Astrocyte (in vitro differentiated cells and primary cell): Measurements from ENCODE around the gene FLCN. TPM values are rescaled to one million over a fixed set of nuclear protein-coding genes. Genes with fewer than 3 reads are reported as not detected.

ENCODE experiments used
- DNase-seq: peaks from one replicate; pipeline ENCODE4 v3.0.0-alpha.2; 2010; ENCODE audit warnings: low read depth
- FAIRE-seq: peaks from 2 replicates; lab custom pipeline; 2011; peaks lifted over from hg19 to GRCh38; lab: Jason Lieb, UNC
- H2AFZ ChIP-seq: 2 replicates; pipeline ENCODE4 v1.6.0; 2012; ENCODE audit warnings: low read depth, low read length, inconsistent platforms
- H3K27ac ChIP-seq: 2 replicates; pipeline ENCODE4 v1.5.1; 2011; ENCODE audit warnings: low read depth, low read length, inconsistent platforms
- H3K27me3 ChIP-seq: 2 replicates; pipeline ENCODE4 v1.6.0; 2011; ENCODE audit warnings: low read length, inconsistent platforms; ENCODE audit not compliant: insufficient read depth
- H3K36me3 ChIP-seq: 2 replicates; pipeline ENCODE4 v1.5.1; 2011; ENCODE audit warnings: low read length, inconsistent platforms; ENCODE audit not compliant: insufficient read depth
- H3K4me1 ChIP-seq: 2 replicates; pipeline ENCODE4 v1.5.1; 2011; ENCODE audit warnings: low read length, inconsistent platforms; ENCODE audit not compliant: insufficient read depth
- H3K4me2 ChIP-seq: 2 replicates; pipeline ENCODE4 v1.6.0; 2012; ENCODE audit warnings: low read length, inconsistent platforms
- H3K4me3 ChIP-seq: 2 replicates; pipeline ENCODE4 v1.5.1; 2011; ENCODE audit warnings: low read depth, mild to moderate bottlenecking, low read length, inconsistent platforms; ENCODE audit not compliant: insufficient read depth
- H3K79me2 ChIP-seq: 2 replicates; pipeline ENCODE4 v1.6.0; 2012; ENCODE audit warnings: mild to moderate bottlenecking, low read length, inconsistent platforms; ENCODE audit not compliant: insufficient read depth
- H3K9ac ChIP-seq: 2 replicates; pipeline ENCODE4 v1.6.0; 2012; ENCODE audit warnings: mild to moderate bottlenecking, low read length, inconsistent platforms
- H3K9me3 ChIP-seq: 2 replicates; pipeline ENCODE4 v1.5.1; 2012; ENCODE audit warnings: low read depth, mild to moderate bottlenecking, low read length, inconsistent platforms; ENCODE audit not compliant: insufficient read depth
- H4K20me1 ChIP-seq: 2 replicates; pipeline ENCODE4 v1.6.0; 2012; ENCODE audit warnings: low read length, inconsistent platforms; ENCODE audit not compliant: insufficient read depth
- H3K27ac Mint-ChIP-seq: one replicate; pipeline ENCODE4 v1.8.0; 2021; ENCODE audit warnings: mild to moderate bottlenecking, mixed read lengths; ENCODE audit not compliant: unreplicated experiment
- H3K27me3 Mint-ChIP-seq: one replicate; pipeline ENCODE4 v1.8.0; 2021; ENCODE audit warnings: low read depth, mixed read lengths; ENCODE audit not compliant: unreplicated experiment
- H3K36me3 Mint-ChIP-seq: one replicate; pipeline ENCODE4 v1.8.0; 2021; ENCODE audit warnings: low read depth, mixed read lengths; ENCODE audit not compliant: unreplicated experiment
- H3K4me1 Mint-ChIP-seq: one replicate; pipeline ENCODE4 v1.8.0; 2021; ENCODE audit warnings: low read depth, mixed read lengths; ENCODE audit not compliant: unreplicated experiment
- H3K4me3 Mint-ChIP-seq: one replicate; pipeline ENCODE4 v1.8.0; 2021; ENCODE audit warnings: mild to moderate bottlenecking, moderate library complexity, mixed read lengths; ENCODE audit not compliant: unreplicated experiment
- H3K9me3 Mint-ChIP-seq: one replicate; pipeline ENCODE4 v1.8.0; 2021; ENCODE audit warnings: mild to moderate bottlenecking, mixed read lengths; ENCODE audit not compliant: unreplicated experiment
- CTCF ChIP-seq: IDR thresholded peaks from 2 replicates; pipeline ENCODE4 v1.5.1; 2011; ENCODE audit warnings: low read depth, mild to moderate bottlenecking, inconsistent platforms, low read length, moderate library complexity; ENCODE audit not compliant: insufficient read depth
- EZH2 ChIP-seq: IDR thresholded peaks from 2 replicates; pipeline ENCODE4 v1.6.1; 2012; ENCODE audit warnings: mild to moderate bottlenecking, low read length, inconsistent platforms; ENCODE audit not compliant: insufficient read depth
- total RNA-seq: library from RNA; stranded (reverse); gene quantifications from 2 replicates; pipeline ENCODE4 v1.2.1, GENCODE V29; 2021

Gene FLCN
- total RNA-seq, 1 donor from 2014 or later, result 40.0 TPM

GRCh38 chr17:17205368-17206123, 31.4 kb downstream of the FLCN start:
- Histone ChIP-seq H3K4me3 (peak overlapping the region; percentile 63), H3K4me1 (peaks cover 22% of the 10 kb centered on the region), H3K4me2 (peak overlapping the region; percentile 93), H3K79me2 (no peaks in the 10 kb centered on the region), H3K27ac (no peak overlapping the region), H3K27me3 (no peaks in the 10 kb centered on the region), H3K36me3 (no peaks in the 10 kb centered on the region), H2AFZ (peak overlapping the region; percentile 86), H3K9me3 (no peaks in the 10 kb centered on the region), H3K9ac (peak overlapping the region; percentile 76), H4K20me1 (peaks cover 11% of the 10 kb centered on the region)
- FAIRE-seq (no peak), DNase-seq (peak; percentile 30)
- Mint-ChIP-seq H3K4me1 (no peaks in the 10 kb centered on the region), H3K27ac (no peak overlapping the region), H3K36me3 (peaks cover 6% of the 10 kb centered on the region), H3K9me3 (no peaks in the 10 kb centered on the region), H3K4me3 (no peak overlapping the region), H3K27me3 (peaks cover 13% of the 10 kb centered on the region)
- no peak for TF ChIP-seq EZH2
- TF ChIP-seq CTCF, result no peak

- Histone ChIP-seq H3K36me3 (no peaks in the 10 kb centered on the region), H4K20me1 (peaks cover 11% of the 10 kb centered on the region), H3K9me3 (no peaks in the 10 kb centered on the region), H3K27ac (no peak overlapping the region), H3K4me1 (peaks cover 22% of the 10 kb centered on the region), H3K27me3 (no peaks in the 10 kb centered on the region), H3K9ac (peak overlapping the region; percentile 76), H2AFZ (no peak overlapping the region), H3K79me2 (no peaks in the 10 kb centered on the region), H3K4me2 (peak overlapping the region; percentile 93), H3K4me3 (peak overlapping the region; percentile 63)
- DNase-seq (no peak), FAIRE-seq (no peak)
- Mint-ChIP-seq H3K4me3 (no peak overlapping the region), H3K36me3 (peaks cover 6% of the 10 kb centered on the region), H3K27me3 (peaks cover 13% of the 10 kb centered on the region), H3K27ac (no peak overlapping the region), H3K4me1 (no peaks in the 10 kb centered on the region), H3K9me3 (no peaks in the 10 kb centered on the region)
- TF ChIP-seq CTCF, result no peak
- no peak for TF ChIP-seq EZH2
These were observed 32.2 kb downstream of the FLCN start for GRCh38 chr17:17204635-17205231.
